Measurements from ENCODE around the gene ERN2. TPM values are rescaled to one million over a fixed set of nuclear protein-coding genes. Genes with fewer than 3 reads are reported as not detected.

Gene ERN2
- total RNA-seq, 2 donors from 2014 or later, result 3.2 TPM; not detected in 1

DNA sequence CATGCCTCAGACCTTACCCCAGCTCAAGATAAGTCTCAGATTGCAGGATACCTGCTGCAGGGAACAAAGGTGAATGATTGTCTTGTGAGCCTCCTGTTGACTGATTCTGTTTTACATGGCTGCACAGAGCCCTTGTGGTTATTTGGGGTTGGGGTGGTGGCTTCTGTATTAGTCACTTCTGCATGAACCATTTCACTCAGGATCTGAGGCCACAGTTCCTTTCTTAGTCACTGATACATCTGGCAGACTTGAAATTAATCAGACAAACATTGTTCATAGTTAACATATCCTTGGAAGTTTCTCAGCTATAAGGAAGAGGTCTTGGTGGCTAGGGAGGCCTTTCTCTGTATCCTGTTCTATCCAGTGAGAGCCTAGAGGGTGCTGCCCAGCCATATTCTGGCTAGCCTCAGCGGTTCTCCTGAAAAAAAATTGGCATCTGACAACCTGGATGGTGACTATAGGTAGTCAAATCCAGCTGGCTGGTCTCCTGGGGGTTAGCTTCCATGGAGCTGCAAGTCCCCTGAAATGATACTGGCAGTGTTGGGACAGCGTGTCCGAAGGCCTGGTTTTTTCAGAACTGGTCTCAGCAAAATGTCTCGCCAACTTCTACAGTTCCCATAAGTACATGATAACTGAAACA lies 42.8 kb downstream of the ERN2 start:
- no peak overlapping the region for H3K4me3 ChIP-seq
- H3K36me3 ChIP-seq, result peaks cover 49% of the 10 kb centered on the region
- no peak for DNase-seq (ENCODE audit: low spot score)
- TF ChIP-seq, protein P1, sequence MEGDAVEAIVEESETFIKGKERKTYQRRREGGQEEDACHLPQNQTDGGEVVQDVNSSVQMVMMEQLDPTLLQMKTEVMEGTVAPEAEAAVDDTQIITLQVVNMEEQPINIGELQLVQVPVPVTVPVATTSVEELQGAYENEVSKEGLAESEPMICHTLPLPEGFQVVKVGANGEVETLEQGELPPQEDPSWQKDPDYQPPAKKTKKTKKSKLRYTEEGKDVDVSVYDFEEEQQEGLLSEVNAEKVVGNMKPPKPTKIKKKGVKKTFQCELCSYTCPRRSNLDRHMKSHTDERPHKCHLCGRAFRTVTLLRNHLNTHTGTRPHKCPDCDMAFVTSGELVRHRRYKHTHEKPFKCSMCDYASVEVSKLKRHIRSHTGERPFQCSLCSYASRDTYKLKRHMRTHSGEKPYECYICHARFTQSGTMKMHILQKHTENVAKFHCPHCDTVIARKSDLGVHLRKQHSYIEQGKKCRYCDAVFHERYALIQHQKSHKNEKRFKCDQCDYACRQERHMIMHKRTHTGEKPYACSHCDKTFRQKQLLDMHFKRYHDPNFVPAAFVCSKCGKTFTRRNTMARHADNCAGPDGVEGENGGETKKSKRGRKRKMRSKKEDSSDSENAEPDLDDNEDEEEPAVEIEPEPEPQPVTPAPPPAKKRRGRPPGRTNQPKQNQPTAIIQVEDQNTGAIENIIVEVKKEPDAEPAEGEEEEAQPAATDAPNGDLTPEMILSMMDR (IDR thresholded peaks at IDR 0.05), result no peak
- H3K27ac ChIP-seq, result no peak overlapping the region
- no peaks in the 10 kb centered on the region for H3K9me3 ChIP-seq
- no peaks in the 10 kb centered on the region for H3K4me1 ChIP-seq (ENCODE audit: control insufficient read depth in 1 of 2, low read depth in 2 of 2)
- ATAC-seq (ENCODE audit: insufficient number of reproducible peaks, low FRiP score, low read depth), result no peak
- no peaks in the 10 kb centered on the region for H3K27me3 ChIP-seq (replicated peaks; ENCODE audit: insufficient read depth)

DNA sequence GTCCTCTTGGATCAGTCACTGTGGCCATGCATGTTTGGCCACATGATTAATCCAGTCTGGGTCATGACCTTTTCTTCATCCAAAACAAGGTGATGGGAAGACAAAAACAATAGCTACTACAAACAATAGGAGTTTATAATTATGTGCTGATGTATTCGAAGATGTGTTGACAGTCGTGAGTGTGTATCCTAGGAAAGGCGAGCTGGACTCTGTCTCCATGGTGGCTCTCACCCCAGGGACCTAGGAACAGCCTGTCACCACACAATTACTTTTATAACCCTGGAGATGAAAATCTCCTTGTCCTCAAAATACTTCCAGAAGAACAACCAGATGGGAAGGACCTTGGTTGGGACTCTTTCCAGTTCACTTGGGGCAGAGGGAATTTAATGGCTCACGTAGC lies 44.1 kb downstream of the ERN2 start:
- ATAC-seq (ENCODE audit: insufficient number of reproducible peaks, low FRiP score, low read depth) (no peak), DNase-seq (ENCODE audit: low spot score) (no peak)
- TF ChIP-seq, protein P1 (IDR thresholded peaks at IDR 0.05), result no peak
- Histone ChIP-seq H3K27me3 (replicated peaks; ENCODE audit: insufficient read depth) (no peaks in the 10 kb centered on the region), H3K4me1 (ENCODE audit: control insufficient read depth in 1 of 2, low read depth in 2 of 2) (no peaks in the 10 kb centered on the region), H3K27ac (no peak overlapping the region), H3K36me3 (peaks cover 60% of the 10 kb centered on the region), H3K4me3 (no peak overlapping the region), H3K9me3 (no peaks in the 10 kb centered on the region)

DNA sequence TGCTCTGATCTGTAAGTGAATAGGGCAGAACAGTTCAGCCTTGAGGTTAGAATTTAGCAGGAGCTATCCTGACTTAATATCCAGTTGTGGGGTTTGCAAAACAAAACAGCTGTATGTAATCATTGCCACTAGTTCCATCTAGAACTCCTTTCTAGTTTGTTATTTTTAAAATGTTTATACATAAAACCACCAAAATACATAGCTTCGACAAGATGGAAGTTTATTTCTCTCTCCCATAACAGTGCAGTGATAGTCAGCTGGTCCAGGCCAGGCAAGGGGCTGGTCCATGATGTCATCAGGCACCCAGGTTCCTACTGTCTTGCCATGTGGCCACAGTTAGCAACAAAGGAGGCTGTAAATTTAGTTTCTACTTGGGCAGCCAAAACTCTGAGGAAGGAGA lies 44.8 kb downstream of the ERN2 start:
- no peak for DNase-seq (ENCODE audit: low spot score)
- ATAC-seq (ENCODE audit: insufficient number of reproducible peaks, low FRiP score, low read depth), result no peak
- Histone ChIP-seq H3K27ac (no peak overlapping the region), H3K9me3 (no peaks in the 10 kb centered on the region), H3K36me3 (peaks cover 61% of the 10 kb centered on the region), H3K4me1 (ENCODE audit: control insufficient read depth in 1 of 2, low read depth in 2 of 2) (no peaks in the 10 kb centered on the region), H3K4me3 (no peak overlapping the region), H3K27me3 (replicated peaks; ENCODE audit: insufficient read depth) (no peaks in the 10 kb centered on the region)
- TF ChIP-seq, protein P1 (IDR thresholded peaks at IDR 0.05), result no peak

DNA sequence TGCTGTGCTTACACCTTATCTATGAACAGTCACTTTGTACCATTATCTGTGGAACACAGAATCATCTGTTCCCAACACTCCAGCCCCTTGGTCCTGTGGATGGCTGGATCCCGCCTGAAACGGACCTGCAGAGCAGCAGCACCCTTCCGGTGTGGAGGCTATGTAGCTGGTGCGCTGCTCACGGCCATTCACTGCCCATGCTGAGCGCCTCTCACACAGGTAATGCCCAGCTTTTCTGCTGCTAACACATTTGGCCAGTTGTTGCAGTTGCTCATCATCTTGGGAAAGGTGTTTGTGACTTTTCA lies 45.7 kb downstream of the ERN2 start:
- H3K4me3 ChIP-seq, result no peak overlapping the region
- TF ChIP-seq, protein P1 (IDR thresholded peaks at IDR 0.05), result no peak
- no peak for DNase-seq (ENCODE audit: low spot score)
- peaks cover 70% of the 10 kb centered on the region for H3K36me3 ChIP-seq
- no peaks in the 10 kb centered on the region for H3K4me1 ChIP-seq (ENCODE audit: control insufficient read depth in 1 of 2, low read depth in 2 of 2)
- no peaks in the 10 kb centered on the region for H3K9me3 ChIP-seq
- no peaks in the 10 kb centered on the region for H3K27me3 ChIP-seq (replicated peaks; ENCODE audit: insufficient read depth)
- no peak overlapping the region for H3K27ac ChIP-seq
- ATAC-seq (ENCODE audit: insufficient number of reproducible peaks, low FRiP score, low read depth), result no peak

DNA sequence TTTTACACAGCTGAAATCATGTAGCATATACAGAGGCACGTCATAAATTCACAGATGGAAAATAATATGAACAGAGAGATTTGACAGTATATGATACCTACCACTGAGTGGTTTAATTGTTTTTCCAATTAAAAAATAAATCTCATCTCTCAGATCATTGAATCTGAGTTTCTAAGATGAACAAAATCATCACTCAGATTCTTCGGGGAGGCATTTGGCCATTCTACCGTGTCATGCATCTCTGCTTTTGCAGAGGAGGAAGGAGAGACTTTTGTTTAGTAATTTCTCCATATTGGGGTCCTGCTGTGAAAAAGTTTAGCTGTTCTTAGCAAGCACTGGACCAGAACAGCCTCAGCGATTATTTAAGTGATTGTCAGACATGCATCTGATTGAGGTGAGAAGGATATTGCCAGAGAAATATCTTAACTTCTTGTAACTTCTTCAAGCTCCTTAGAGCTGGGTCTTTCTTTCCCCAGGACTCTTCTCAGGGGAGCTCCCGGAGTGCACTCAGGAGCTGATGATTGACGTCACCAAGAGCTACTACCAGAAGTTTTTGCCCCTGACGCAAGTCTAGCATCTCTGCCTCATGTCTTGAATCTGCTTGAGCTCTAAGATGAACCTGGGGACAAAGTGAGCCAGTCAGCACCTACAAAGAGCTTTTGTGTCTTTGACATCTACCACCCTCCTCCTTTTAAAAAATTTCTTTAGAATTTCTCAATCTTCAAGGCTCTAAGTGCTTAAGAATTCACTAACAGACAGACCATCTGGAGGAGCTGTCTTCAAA lies 46.3 kb downstream of the ERN2 start:
- Histone ChIP-seq H3K27me3 (replicated peaks; ENCODE audit: insufficient read depth) (no peaks in the 10 kb centered on the region), H3K27ac (no peak overlapping the region), H3K4me3 (no peak overlapping the region), H3K36me3 (peaks cover 75% of the 10 kb centered on the region), H3K9me3 (no peaks in the 10 kb centered on the region), H3K4me1 (ENCODE audit: control insufficient read depth in 1 of 2, low read depth in 2 of 2) (no peaks in the 10 kb centered on the region)
- DNase-seq (ENCODE audit: low spot score) (no peak), ATAC-seq (ENCODE audit: insufficient number of reproducible peaks, low FRiP score, low read depth) (no peak)
- TF ChIP-seq, protein P1 (IDR thresholded peaks at IDR 0.05), result no peak
